Kidney (tissue), 14 donors: ENCODE measurements around the gene MGAT4A. TPM values are rescaled to one million over a fixed set of nuclear protein-coding genes. Genes with fewer than 3 reads are reported as not detected.

Experiments used
- DNase-seq, 5 donors: peaks; one replicate each; pipeline ENCODE4 v3.0.0-alpha.2; 2013 to 2020
- FAIRE-seq: peaks from 2 replicates; lab custom pipeline; 2012; peaks lifted over from hg19 to GRCh38; lab: Jason Lieb, UNC
- H3K27ac ChIP-seq, 2 donors: one replicate each; pipeline ENCODE4 v1.7.0; 2013; ENCODE audit warnings: low read depth in 2 of 2, low read length in 2 of 2, inconsistent platforms in 1 of 2
- H3K27me3 ChIP-seq: one replicate; pipeline ENCODE4 v1.7.1; 2013; ENCODE audit warnings: low read length, inconsistent platforms; ENCODE audit not compliant: control insufficient read depth, insufficient read depth
- H3K36me3 ChIP-seq, 3 donors: one replicate each; pipeline versions ENCODE4 v1.7.0 to v1.7.1; 2013; ENCODE audit warnings: low read length in 3 of 3, control low read depth in 1 of 3, inconsistent platforms in 1 of 3; ENCODE audit not compliant: insufficient read depth in 3 of 3, control insufficient read depth in 2 of 3
- H3K4me1 ChIP-seq, 3 donors: one replicate each; pipeline versions ENCODE4 v1.7.0 to v1.7.1; 2013; ENCODE audit warnings: low read length in 3 of 3, inconsistent platforms in 1 of 3, low read depth in 1 of 3; ENCODE audit not compliant: control insufficient read depth in 2 of 3, insufficient read depth in 2 of 3
- H3K4me3 ChIP-seq, 3 donors: one replicate each; pipeline versions ENCODE4 v1.7.0 to v1.8.1; 2013; ENCODE audit warnings: low read length in 3 of 3, control low read depth in 1 of 3, inconsistent platforms in 1 of 3
- H3K9ac ChIP-seq, 3 donors: one replicate each; pipeline versions ENCODE4 v1.7.0 to v1.7.1; 2013; ENCODE audit warnings: low read length in 3 of 3, control low read depth in 1 of 3, inconsistent platforms in 1 of 3
- H3K9me3 ChIP-seq, 3 donors: one replicate each; pipeline versions ENCODE4 v1.7.0 to v1.7.1; 2013; ENCODE audit warnings: low read length in 3 of 3, control low read depth in 1 of 3, inconsistent platforms in 1 of 3; ENCODE audit not compliant: control insufficient read depth in 2 of 3, insufficient read depth in 1 of 3
- CTCF ChIP-seq: IDR thresholded peaks from 3 replicates; pipeline ENCODE4 v1.5.1; 2012; ENCODE audit warnings: mild to moderate bottlenecking, moderate library complexity, borderline replicate concordance; ENCODE audit not compliant: insufficient read depth; ENCODE audit errors: extremely low read depth
- intact Hi-C: fragments of 100-400 bp; cut with DNase I; formaldehyde crosslinking; loops from one replicate; pipeline ENCODE4 v1.11.1; 2022
- polyA plus RNA-seq: library from polyadenylated mRNA; stranded (reverse); fragments of 350-450 nt; fragmentation: Illumina TruSeq; extraction: RNeasy Lipid Tissue Mini Kit (QIAGEN cat#74804); gene quantifications from one replicate; pipeline ENCODE4 v1.2.3, GENCODE V29; 2014; ENCODE audit warnings: low read depth, low replicate concordance; ENCODE audit not compliant: insufficient read depth
- total RNA-seq: library from RNA; stranded (reverse); fragmentation: NEBNext Ultra II Directional; extraction: Animal tissue kit (Norgen Biotek cat#: 25700); gene quantifications from one replicate; pipeline ENCODE4 v1.2.1, GENCODE V29; 2021
- donor health status: control.
- donor health status: control.
- donor health status: control.
- donor health status: control.
- donor health status: control.
- donor health status: DM: yes; HTN: yes; CAD: no.
- donor health status: Normal renal cell carcinoma (clear cell type).

The MGAT4A gene
- total and polyA plus RNA-seq, 2 donors from 2014 or later: 23.5 to 101 TPM

GRCh38 chr2:98654699-98655495 is 76.0 kb downstream of the MGAT4A start:
- no peak overlapping the region for H3K27ac ChIP-seq
- peak in 1 of 5 donors; percentile 8 for DNase-seq
- peaks cover 0 to 1% (median 0%) of the 10 kb centered on the region in 3 donors for H3K4me1 ChIP-seq
- no peaks in the 10 kb centered on the region for H3K9me3 ChIP-seq
- no peak for FAIRE-seq
- TF ChIP-seq CTCF: no peak
- no peaks in the 10 kb centered on the region for H3K36me3 ChIP-seq
- intact Hi-C loops: no loop called here
- no peaks in the 10 kb centered on the region for H3K27me3 ChIP-seq
- no peak overlapping the region for H3K4me3 ChIP-seq
- H3K9ac ChIP-seq: no peak overlapping the region

GRCh38 chr2:98650998-98651397 is 79.9 kb downstream of the MGAT4A start:
- H3K9me3 ChIP-seq: no peaks in the 10 kb centered on the region
- FAIRE-seq: no peak
- H3K4me3 ChIP-seq: no peak overlapping the region
- no peaks in the 10 kb centered on the region for H3K36me3 ChIP-seq
- peaks cover 0 to 5% (median 0%) of the 10 kb centered on the region in 3 donors for H3K4me1 ChIP-seq
- TF ChIP-seq CTCF: no peak
- DNase-seq: no peak
- intact Hi-C loops: no loop called here
- H3K27ac ChIP-seq: no peak overlapping the region
- H3K9ac ChIP-seq: no peak overlapping the region
- H3K27me3 ChIP-seq: no peaks in the 10 kb centered on the region

GRCh38 chr2:98649992-98650375 is 80.9 kb downstream of the MGAT4A start:
- no peaks in the 10 kb centered on the region for H3K36me3 ChIP-seq
- no peak overlapping the region for H3K9ac ChIP-seq
- H3K4me1 ChIP-seq: peaks cover 0 to 5% (median 0%) of the 10 kb centered on the region in 3 donors
- H3K27ac ChIP-seq: no peak overlapping the region
- no peak overlapping the region for H3K4me3 ChIP-seq
- H3K9me3 ChIP-seq: no peaks in the 10 kb centered on the region
- intact Hi-C loops: loop anchor here (5.0 kb wide), 1 partner anchor 187 kb away; no protein-coding TSS in a partner anchor
- FAIRE-seq: no peak
- no peak for TF ChIP-seq CTCF
- DNase-seq: no peak
- H3K27me3 ChIP-seq: no peaks in the 10 kb centered on the region
